Measurements from ENCODE around the gene LAMTOR4.

GRCh38 chr7:100158229-100159098 is 9.7 kb downstream of the LAMTOR4 start, which contains the start of gene TRAPPC14:
- TF ChIP-seq CTCF (IDR thresholded peaks at IDR 0.05), result peak in 1 of 12 donors; percentile 14
- peak in 1 of 2 donors; percentile 59 for TF ChIP-seq POLR2A (IDR thresholded peaks at IDR 0.05)

Measured in heart left ventricle (tissue), 13 donors.